HG03280 (cell line): ENCODE results near the gene EIF2S1.

Experiments used
- ATAC-seq: cut with Tn5 transposase; IDR thresholded peaks from one replicate; pipeline ENCODE4 v1.9.1; 2021; ENCODE audit warnings: mild to moderate bottlenecking, moderate library complexity; ENCODE audit not compliant: unreplicated experiment

The EIF2S1 gene

DNA sequence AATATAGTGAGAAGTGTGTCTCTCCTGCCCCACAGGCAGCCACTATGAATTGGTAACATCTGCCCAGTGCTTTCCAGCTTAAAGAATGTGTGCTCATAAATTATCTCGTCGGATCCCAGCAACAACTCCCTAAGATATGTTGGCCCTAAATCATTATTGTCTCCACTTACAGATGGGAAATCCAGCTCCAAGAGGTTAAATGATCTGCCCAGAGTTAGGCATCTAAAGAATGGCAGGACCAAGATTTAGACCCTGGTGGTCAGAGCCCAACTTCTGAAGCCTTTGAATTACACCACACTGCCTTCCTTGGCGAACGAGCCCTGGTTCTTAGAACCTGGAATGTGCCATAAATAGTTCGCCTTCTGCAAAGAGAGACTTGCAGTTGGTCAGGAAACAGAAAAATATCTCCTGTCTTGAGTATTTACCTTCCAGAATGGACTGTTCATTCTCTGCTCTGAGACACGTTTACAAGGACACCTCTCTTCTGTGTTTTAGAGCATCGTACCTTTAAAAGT lies 72.0 kb downstream of the EIF2S1 start:
- no peak for ATAC-seq

DNA sequence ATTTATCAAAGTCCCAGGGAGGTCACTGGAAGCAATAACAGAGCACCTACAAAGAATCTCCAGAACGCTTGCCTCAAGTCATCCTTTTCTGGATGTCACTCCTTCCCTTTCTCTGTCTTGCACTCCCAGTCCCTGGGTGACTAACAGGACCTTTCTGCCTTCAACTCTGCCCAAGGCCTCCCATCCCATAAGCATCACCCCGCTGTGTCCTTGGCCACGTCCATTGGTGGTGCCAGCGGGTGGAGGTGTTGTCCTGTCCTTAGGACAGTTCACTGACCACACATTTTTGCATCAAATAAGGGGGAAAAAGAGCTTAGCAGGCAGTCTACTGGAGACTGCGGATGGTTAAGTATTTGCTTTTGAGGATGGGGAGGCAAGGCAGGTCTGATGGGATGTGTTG lies 75.5 kb downstream of the EIF2S1 start:
- ATAC-seq, result no peak
